ENCODE data around the gene HDAC9. TPM values are rescaled to one million over a fixed set of nuclear protein-coding genes. Genes with fewer than 3 reads are reported as not detected.

The HDAC9 gene
- total RNA-seq, 1 experiment from 2014 or later: 31.9 TPM

DNA sequence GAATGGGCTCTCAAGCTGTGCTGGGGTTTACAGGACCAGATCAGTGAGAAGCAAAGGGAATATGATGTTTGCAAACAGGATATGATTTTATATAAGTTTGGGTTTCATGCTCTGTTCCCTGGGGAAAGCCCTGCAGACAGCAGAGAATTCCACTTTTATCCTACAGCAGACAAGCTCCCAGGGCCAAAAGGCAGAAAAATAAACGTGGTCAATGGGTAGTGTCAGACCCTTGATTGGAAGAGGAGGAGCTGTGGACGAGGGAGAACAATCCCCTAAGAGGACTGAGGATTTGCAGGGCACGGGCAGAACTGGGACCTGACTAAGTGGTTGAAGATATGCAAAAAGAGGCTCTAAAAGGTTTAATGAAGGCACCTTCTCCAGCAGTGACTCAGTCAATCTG lies 275.3 kb downstream of the HDAC9 start:
- Histone ChIP-seq H3K36me3 (ENCODE audit: insufficient read depth, low read length, poor library complexity, severe bottlenecking) (no peaks in the 10 kb centered on the region), H3K4me1 (ENCODE audit: insufficient read depth, low read length, poor library complexity, severe bottlenecking) (no peaks in the 10 kb centered on the region), H3K4me3 (ENCODE audit: low read depth, low read length, poor library complexity, severe bottlenecking) (no peak overlapping the region), H3K9me3 (ENCODE audit: low read depth, low read length, poor library complexity, severe bottlenecking) (no peaks in the 10 kb centered on the region), H3K27me3 (replicated peaks; ENCODE audit: insufficient read depth, low read depth, low read length, poor library complexity) (no peaks in the 10 kb centered on the region), H3K27ac (ENCODE audit: low read depth, low read length, poor library complexity, severe bottlenecking) (no peak overlapping the region)
- intact Hi-C loops (cut with micrococcal nuclease; ENCODE audit: unreplicated experiment): no loop called here
- TF ChIP-seq EZH2 (IDR thresholded peaks at IDR 0.05; ENCODE audit: borderline replicate concordance, low read depth, low read length, poor library complexity, severe bottlenecking): no peak
- no peak for DNase-seq (ENCODE audit: low spot score)
- no TSS peak for BruUV-seq (replicated peaks)
- ChIA-PET POLR2A (ENCODE audit: low non-redundant PET) (no interaction called here), CTCF (no interaction called here)

DNA sequence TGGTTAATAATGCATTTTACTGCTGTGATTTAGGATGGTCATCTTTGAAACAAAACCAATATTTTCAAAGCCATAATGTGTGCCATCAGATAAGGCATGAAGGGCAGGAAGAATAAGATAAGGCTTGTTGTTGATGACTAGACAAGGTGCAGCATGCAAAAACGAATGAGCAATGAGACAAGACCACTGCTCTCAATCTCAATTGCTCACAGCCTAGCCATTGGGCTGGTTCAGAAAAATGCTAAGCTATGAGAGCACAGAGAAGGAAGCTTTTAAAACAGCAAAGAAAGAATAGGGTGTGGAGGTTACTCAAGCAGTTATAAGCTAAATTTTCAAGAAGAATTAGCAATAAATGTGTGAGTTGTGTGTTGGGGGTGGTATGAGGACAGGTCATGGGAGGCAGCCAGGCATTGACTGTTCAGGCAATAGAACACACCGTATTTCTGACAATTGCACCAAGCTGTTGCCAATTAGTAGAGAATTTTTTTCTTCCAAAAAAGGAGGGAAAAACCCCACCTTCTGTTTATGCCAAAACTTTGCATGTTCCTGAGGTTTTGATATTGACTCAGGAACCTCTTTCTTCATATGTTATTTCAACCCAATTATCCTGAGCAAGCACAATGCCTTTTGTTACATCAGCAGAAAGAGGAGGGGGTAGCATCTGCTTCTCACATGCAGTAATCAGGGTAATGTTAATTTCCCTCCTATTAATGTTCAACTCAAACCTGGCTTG lies 276.5 kb downstream of the HDAC9 start:
- no peak for DNase-seq (ENCODE audit: low spot score)
- no peaks in the 10 kb centered on the region for H3K27me3 ChIP-seq (replicated peaks; ENCODE audit: insufficient read depth, low read depth, low read length, poor library complexity)
- TF ChIP-seq EZH2 (IDR thresholded peaks at IDR 0.05; ENCODE audit: borderline replicate concordance, low read depth, low read length, poor library complexity, severe bottlenecking) (no peak), CTCF (conservative IDR thresholded peaks at IDR 0.05; ENCODE audit: low read depth, low read length) (no peak)
- no peak overlapping the region for H3K27ac ChIP-seq (ENCODE audit: low read depth, low read length, poor library complexity, severe bottlenecking)
- H3K4me1 ChIP-seq (ENCODE audit: insufficient read depth, low read length, poor library complexity, severe bottlenecking): no peaks in the 10 kb centered on the region
- no peaks in the 10 kb centered on the region for H3K9me3 ChIP-seq (ENCODE audit: low read depth, low read length, poor library complexity, severe bottlenecking)
- no TSS peak for BruUV-seq (replicated peaks)
- no peaks in the 10 kb centered on the region for H3K36me3 ChIP-seq (ENCODE audit: insufficient read depth, low read length, poor library complexity, severe bottlenecking)
- ChIA-PET POLR2A (ENCODE audit: low non-redundant PET) (no interaction called here), CTCF (no interaction called here)
- no peak overlapping the region for H3K4me3 ChIP-seq (ENCODE audit: low read depth, low read length, poor library complexity, severe bottlenecking)
- intact Hi-C loops (cut with micrococcal nuclease; ENCODE audit: unreplicated experiment): no loop called here

- ChIA-PET POLR2A (ENCODE audit: low non-redundant PET) (no interaction called here), CTCF (no interaction called here)
- no peak overlapping the region for H3K4me3 ChIP-seq (ENCODE audit: low read depth, low read length, poor library complexity, severe bottlenecking)
- intact Hi-C loops (cut with micrococcal nuclease; ENCODE audit: unreplicated experiment): no loop called here
- DNase-seq (ENCODE audit: low spot score): no peak
- BruUV-seq (replicated peaks): no TSS peak
- H3K27me3 ChIP-seq (replicated peaks; ENCODE audit: insufficient read depth, low read depth, low read length, poor library complexity): no peaks in the 10 kb centered on the region
- no peaks in the 10 kb centered on the region for H3K4me1 ChIP-seq (ENCODE audit: insufficient read depth, low read length, poor library complexity, severe bottlenecking)
- no peak for TF ChIP-seq CTCF (conservative IDR thresholded peaks at IDR 0.05; ENCODE audit: low read depth, low read length)
- TF ChIP-seq EZH2 (IDR thresholded peaks at IDR 0.05; ENCODE audit: borderline replicate concordance, low read depth, low read length, poor library complexity, severe bottlenecking): no peak
- no peaks in the 10 kb centered on the region for H3K9me3 ChIP-seq (ENCODE audit: low read depth, low read length, poor library complexity, severe bottlenecking)
- no peaks in the 10 kb centered on the region for H3K36me3 ChIP-seq (ENCODE audit: insufficient read depth, low read length, poor library complexity, severe bottlenecking)
- no peak overlapping the region for H3K27ac ChIP-seq (ENCODE audit: low read depth, low read length, poor library complexity, severe bottlenecking)
Observed at GRCh38 chr7:18772567-18772965, 277.0 kb downstream of the HDAC9 start.

- no peak overlapping the region for H3K27ac ChIP-seq (ENCODE audit: low read depth, low read length, poor library complexity, severe bottlenecking)
- DNase-seq (ENCODE audit: low spot score): no peak
- TF ChIP-seq CTCF (conservative IDR thresholded peaks at IDR 0.05; ENCODE audit: low read depth, low read length): no peak
- no peak for TF ChIP-seq EZH2 (IDR thresholded peaks at IDR 0.05; ENCODE audit: borderline replicate concordance, low read depth, low read length, poor library complexity, severe bottlenecking)
- H3K9me3 ChIP-seq (ENCODE audit: low read depth, low read length, poor library complexity, severe bottlenecking): no peaks in the 10 kb centered on the region
- ChIA-PET POLR2A (ENCODE audit: low non-redundant PET) (no interaction called here), CTCF (no interaction called here)
- no peaks in the 10 kb centered on the region for H3K36me3 ChIP-seq (ENCODE audit: insufficient read depth, low read length, poor library complexity, severe bottlenecking)
- no peaks in the 10 kb centered on the region for H3K27me3 ChIP-seq (replicated peaks; ENCODE audit: insufficient read depth, low read depth, low read length, poor library complexity)
- no peak overlapping the region for H3K4me3 ChIP-seq (ENCODE audit: low read depth, low read length, poor library complexity, severe bottlenecking)
- H3K4me1 ChIP-seq (ENCODE audit: insufficient read depth, low read length, poor library complexity, severe bottlenecking): no peaks in the 10 kb centered on the region
- intact Hi-C loops (cut with micrococcal nuclease; ENCODE audit: unreplicated experiment): no loop called here
- BruUV-seq (replicated peaks): no TSS peak
Observed at GRCh38 chr7:18777314-18777713, 281.8 kb downstream of the HDAC9 start.
